MM.1S (cell line): ENCODE results near the gene NEK11.

Source experiments
- DNase-seq: peaks from one replicate; pipeline ENCODE4 v3.0.0-alpha.2; 2015
- H2AFZ ChIP-seq: fragments of 300-600 bp; sonication (generic); 2 replicates; pipeline ENCODE4 v1.6.0; 2016; ENCODE audit warnings: antibody characterized with exemption, low read length
- H3F3A ChIP-seq: fragments of 300-600 bp; sonication (generic); 2 replicates; pipeline ENCODE4 v1.6.1; 2016; ENCODE audit warnings: mild to moderate bottlenecking, antibody characterized with exemption, low read length, moderate library complexity, mixed read lengths; ENCODE audit not compliant: insufficient read depth
- H3K27ac ChIP-seq: fragments of 300-600 bp; sonication (generic); 2 replicates; pipeline ENCODE4 v1.5.1; 2016; ENCODE audit warnings: mild to moderate bottlenecking, low read length
- H3K27me3 ChIP-seq: fragments of 300-600 bp; sonication (generic); replicated peaks from 2 replicates; pipeline ENCODE4 v1.6.0; 2016; ENCODE audit warnings: low read length; ENCODE audit not compliant: insufficient read depth
- H3K36me3 ChIP-seq: fragments of 300-600 bp; sonication (generic); replicated peaks from 2 replicates; pipeline ENCODE4 v1.6.1; 2016; ENCODE audit warnings: mild to moderate bottlenecking, low read length, mixed read lengths; ENCODE audit not compliant: insufficient read depth
- H3K4me1 ChIP-seq: fragments of 300-600 bp; sonication (generic); 2 replicates; pipeline ENCODE4 v1.6.1; 2016; ENCODE audit warnings: low read length, mixed read lengths
- H3K4me2 ChIP-seq: fragments of 300-600 bp; sonication (generic); 2 replicates; pipeline ENCODE4 v1.6.0; 2016; ENCODE audit warnings: low read depth, low read length
- H3K4me3 ChIP-seq: fragments of 300-600 bp; sonication (generic); 2 replicates; pipeline ENCODE4 v1.5.1; 2016; ENCODE audit warnings: low read length, mixed read lengths
- H3K79me2 ChIP-seq: fragments of 300-600 bp; sonication (generic); 2 replicates; pipeline ENCODE4 v1.6.1; 2016; ENCODE audit warnings: mixed run types, low read length, mixed read lengths
- H3K9ac ChIP-seq: fragments of 300-600 bp; sonication (generic); 2 replicates; pipeline ENCODE4 v1.6.1; 2016; ENCODE audit warnings: low read length, mixed read lengths
- H3K9me2 ChIP-seq: fragments of 300-600 bp; sonication (generic); replicated peaks from 2 replicates; pipeline ENCODE4 v1.6.1; 2016; ENCODE audit warnings: mild to moderate bottlenecking, low read length, mixed read lengths; ENCODE audit not compliant: insufficient read depth
- H3K9me3 ChIP-seq: fragments of 300-600 bp; sonication (generic); replicated peaks from 2 replicates; pipeline ENCODE4 v1.6.1; 2016; ENCODE audit warnings: mild to moderate bottlenecking, low read length, mixed read lengths; ENCODE audit not compliant: insufficient read depth
- H4K20me1 ChIP-seq: fragments of 300-600 bp; sonication (generic); 2 replicates; pipeline ENCODE4 v1.6.1; 2016; ENCODE audit warnings: mild to moderate bottlenecking, low read length, moderate library complexity, mixed read lengths; ENCODE audit not compliant: insufficient read depth
- CTCF ChIP-seq: fragments of 300-600 bp; sonication (generic); IDR thresholded peaks from 2 replicates; pipeline ENCODE4 v1.5.1; 2016; ENCODE audit warnings: antibody characterized with exemption, low read length, mixed read lengths
- EZH2 ChIP-seq: fragments of 300-600 bp; sonication (generic); optimal IDR thresholded peaks from 2 replicates; pipeline ENCODE3; 2017; ENCODE audit warnings: low read depth, mild to moderate bottlenecking, antibody characterized with exemption, low read length, mixed read lengths
- EZH2phosphoT487 ChIP-seq: fragments of 300-600 bp; sonication (generic); IDR thresholded peaks from 2 replicates; pipeline ENCODE4 v1.6.1; 2018; ENCODE audit warnings: antibody characterized with exemption, low read length

NEK11 gene

GRCh38 chr3:131110087-131110486 lies 83.4 kb downstream of the NEK11 start:
- no peaks in the 10 kb centered on the region for H3K9me2 ChIP-seq
- H3K27me3 ChIP-seq: no peaks in the 10 kb centered on the region
- no peak overlapping the region for H3K4me3 ChIP-seq
- H3F3A ChIP-seq: no peaks in the 10 kb centered on the region
- no peaks in the 10 kb centered on the region for H4K20me1 ChIP-seq
- DNase-seq: no peak
- H3K27ac ChIP-seq: no peak overlapping the region
- no peaks in the 10 kb centered on the region for H3K79me2 ChIP-seq
- H2AFZ ChIP-seq: no peak overlapping the region
- H3K9me3 ChIP-seq: no peaks in the 10 kb centered on the region
- H3K4me1 ChIP-seq: no peaks in the 10 kb centered on the region
- no peaks in the 10 kb centered on the region for H3K36me3 ChIP-seq
- no peak overlapping the region for H3K9ac ChIP-seq
- TF ChIP-seq CTCF (no peak), EZH2 (no peak), EZH2phosphoT487 (no peak)
- no peak overlapping the region for H3K4me2 ChIP-seq

GRCh38 chr3:131114256-131114655 lies 87.6 kb downstream of the NEK11 start:
- Histone ChIP-seq H3K9ac (no peak overlapping the region), H3K79me2 (no peaks in the 10 kb centered on the region), H3K4me2 (no peak overlapping the region), H4K20me1 (no peaks in the 10 kb centered on the region), H3K9me3 (no peaks in the 10 kb centered on the region), H3K27me3 (no peaks in the 10 kb centered on the region), H3K9me2 (no peaks in the 10 kb centered on the region), H3K27ac (no peak overlapping the region), H3K4me1 (no peaks in the 10 kb centered on the region), H3K36me3 (no peaks in the 10 kb centered on the region), H3K4me3 (no peak overlapping the region), H3F3A (no peaks in the 10 kb centered on the region), H2AFZ (no peak overlapping the region)
- TF ChIP-seq EZH2 (no peak), EZH2phosphoT487 (no peak)
- no peak for DNase-seq

GRCh38 chr3:131125684-131126083 lies 99.0 kb downstream of the NEK11 start:
- DNase-seq: peak; percentile 7
- no peak for TF ChIP-seq EZH2
- Histone ChIP-seq H3K9me3 (no peaks in the 10 kb centered on the region), H3K9ac (no peak overlapping the region), H3K9me2 (no peaks in the 10 kb centered on the region), H2AFZ (no peak overlapping the region), H3K4me2 (no peak overlapping the region), H3K4me3 (no peak overlapping the region), H3K4me1 (peaks cover 4% of the 10 kb centered on the region), H3K27me3 (no peaks in the 10 kb centered on the region), H3K36me3 (no peaks in the 10 kb centered on the region), H4K20me1 (no peaks in the 10 kb centered on the region), H3K27ac (no peak overlapping the region; the same call in 1 of the 2 replicates), H3F3A (no peaks in the 10 kb centered on the region), H3K79me2 (no peaks in the 10 kb centered on the region)

GRCh38 chr3:131140891-131141290 lies 114.2 kb downstream of the NEK11 start:
- no peaks in the 10 kb centered on the region for H4K20me1 ChIP-seq
- no peaks in the 10 kb centered on the region for H3K4me1 ChIP-seq
- no peak overlapping the region for H3K9ac ChIP-seq
- H3F3A ChIP-seq: no peaks in the 10 kb centered on the region
- no peaks in the 10 kb centered on the region for H3K79me2 ChIP-seq
- no peaks in the 10 kb centered on the region for H3K36me3 ChIP-seq
- TF ChIP-seq CTCF (no peak), EZH2phosphoT487 (no peak), EZH2 (no peak)
- no peaks in the 10 kb centered on the region for H3K27me3 ChIP-seq
- no peak for DNase-seq
- H3K9me3 ChIP-seq: no peaks in the 10 kb centered on the region
- no peaks in the 10 kb centered on the region for H3K9me2 ChIP-seq
- no peak overlapping the region for H3K4me3 ChIP-seq
- no peak overlapping the region for H3K4me2 ChIP-seq
- H3K27ac ChIP-seq: no peak overlapping the region
- H2AFZ ChIP-seq: no peak overlapping the region
